ENCODE data around the gene RASA1.

DNA sequence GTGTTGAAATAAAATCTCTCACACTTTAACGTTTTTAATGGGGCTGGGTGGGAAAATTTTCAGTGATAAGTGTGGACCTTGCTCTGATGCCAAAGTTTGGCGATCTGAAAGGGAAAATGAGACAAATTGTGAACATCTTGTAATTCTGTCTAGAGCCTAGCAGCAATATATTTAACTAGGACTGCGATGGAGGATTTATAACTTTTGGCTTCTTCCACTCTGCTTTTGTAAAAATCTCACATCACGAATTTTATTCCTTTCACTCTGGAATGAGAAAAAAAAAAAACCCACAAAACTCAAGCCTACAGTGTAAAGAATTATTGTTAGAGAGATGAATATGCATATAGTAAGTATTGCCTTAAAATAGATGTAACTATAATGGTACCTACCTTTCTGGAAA, 125.1 kb downstream of the RASA1 start:
- TF ChIP-seq, protein P1, sequence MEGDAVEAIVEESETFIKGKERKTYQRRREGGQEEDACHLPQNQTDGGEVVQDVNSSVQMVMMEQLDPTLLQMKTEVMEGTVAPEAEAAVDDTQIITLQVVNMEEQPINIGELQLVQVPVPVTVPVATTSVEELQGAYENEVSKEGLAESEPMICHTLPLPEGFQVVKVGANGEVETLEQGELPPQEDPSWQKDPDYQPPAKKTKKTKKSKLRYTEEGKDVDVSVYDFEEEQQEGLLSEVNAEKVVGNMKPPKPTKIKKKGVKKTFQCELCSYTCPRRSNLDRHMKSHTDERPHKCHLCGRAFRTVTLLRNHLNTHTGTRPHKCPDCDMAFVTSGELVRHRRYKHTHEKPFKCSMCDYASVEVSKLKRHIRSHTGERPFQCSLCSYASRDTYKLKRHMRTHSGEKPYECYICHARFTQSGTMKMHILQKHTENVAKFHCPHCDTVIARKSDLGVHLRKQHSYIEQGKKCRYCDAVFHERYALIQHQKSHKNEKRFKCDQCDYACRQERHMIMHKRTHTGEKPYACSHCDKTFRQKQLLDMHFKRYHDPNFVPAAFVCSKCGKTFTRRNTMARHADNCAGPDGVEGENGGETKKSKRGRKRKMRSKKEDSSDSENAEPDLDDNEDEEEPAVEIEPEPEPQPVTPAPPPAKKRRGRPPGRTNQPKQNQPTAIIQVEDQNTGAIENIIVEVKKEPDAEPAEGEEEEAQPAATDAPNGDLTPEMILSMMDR (IDR thresholded peaks at IDR 0.05; ENCODE audit: borderline replicate concordance, extremely low read depth, low read length, poor library complexity, severe bottlenecking): no peak
- no peak for TF ChIP-seq EZH2 (IDR thresholded peaks at IDR 0.05; ENCODE audit: borderline replicate concordance, low read depth, low read length, severe bottlenecking)
